Common myeloid progenitor, CD34-positive (primary cell): ENCODE data around the gene MTG2.

Experiments
- CTCF ChIA-PET: fragments of 350-600 bp; sonication (Branson Sonifier 250); formaldehyde crosslinking; loops from one replicate; lab custom pipeline; 2021; ENCODE audit warnings: antibody characterized with exemption; lab: Charles Lee
- POLR2A ChIA-PET: fragments of 350-600 bp; sonication (Branson Sonifier 250); formaldehyde crosslinking; loops from one replicate; lab custom pipeline; 2021; ENCODE audit warnings: antibody characterized with exemption; lab: Charles Lee
- DNase-seq, 3 donors: peaks; one replicate each; pipeline versions ENCODE4 v3.0.0 to v3.0.0-alpha.2; 2013
- H3K27ac ChIP-seq, 2 experiments: 1 replicate in 1 of 2; 2 replicates in 1 of 2; pipeline ENCODE4 v1.7.0; 2013; ENCODE audit warnings: inconsistent platforms in 2 of 2, low read length in 2 of 2, mild to moderate bottlenecking in 2 of 2, low read depth in 1 of 2, moderate library complexity in 1 of 2; ENCODE audit not compliant: severe bottlenecking in 2 of 2, insufficient read depth in 1 of 2, poor library complexity in 1 of 2
- H3K27me3 ChIP-seq, 5 experiments: replicated peaks in 2 of 5; 1 replicate in 3 of 5; 2 replicates in 2 of 5; pipeline versions ENCODE4 v1.6.1 to v1.7.0; 2013; ENCODE audit warnings: low read length in 4 of 5, mild to moderate bottlenecking in 2 of 5, moderate library complexity in 2 of 5, inconsistent platforms in 1 of 5; ENCODE audit not compliant: insufficient read depth in 5 of 5, control insufficient read depth in 4 of 5
- H3K36me3 ChIP-seq, 4 experiments: 1 replicate in 2 of 4; 2 replicates in 2 of 4; pipeline versions ENCODE4 v1.6.1 to v1.7.0; 2013; ENCODE audit warnings: low read length in 3 of 4, control low read depth in 1 of 4, mild to moderate bottlenecking in 1 of 4; ENCODE audit not compliant: control insufficient read depth in 4 of 4, insufficient read depth in 4 of 4
- H3K4me1 ChIP-seq, 4 experiments: 1 replicate in 3 of 4; 2 replicates in 1 of 4; pipeline versions ENCODE4 v1.6.1 to v1.7.1; 2013; ENCODE audit warnings: low read length in 3 of 4, mild to moderate bottlenecking in 3 of 4, control low read depth in 1 of 4, inconsistent platforms in 1 of 4, moderate library complexity in 1 of 4; ENCODE audit not compliant: control insufficient read depth in 4 of 4, insufficient read depth in 4 of 4; ENCODE audit errors: control extremely low read depth in 1 of 4
- H3K4me3 ChIP-seq, 7 experiments: 1 replicate in 4 of 7; 2 replicates in 3 of 7; pipeline versions ENCODE4 v1.5.1 to v1.7.0; 2013; ENCODE audit warnings: mild to moderate bottlenecking in 7 of 7, low read length in 6 of 7, moderate library complexity in 6 of 7, inconsistent platforms in 2 of 7, low read depth in 2 of 7, control low read depth in 1 of 7; ENCODE audit not compliant: insufficient read depth in 4 of 7, control insufficient read depth in 1 of 7; ENCODE audit errors: extremely low read depth in 1 of 7
- H3K9me3 ChIP-seq, 5 experiments: 1 replicate in 4 of 5; 2 replicates in 1 of 5; pipeline versions ENCODE4 v1.6.1 to v1.7.1; 2013; ENCODE audit warnings: low read length in 4 of 5, mild to moderate bottlenecking in 2 of 5, inconsistent platforms in 1 of 5, low read depth in 1 of 5, moderate library complexity in 1 of 5; ENCODE audit not compliant: control insufficient read depth in 4 of 5, insufficient read depth in 2 of 5; ENCODE audit errors: control extremely low read depth in 1 of 5
- WGBS: methylation state at CpG from one replicate; pipeline ENCODE4 v1.1.5; 2013; ENCODE audit not compliant: insufficient coverage; 5-methylcytosine and 5-hydroxymethylcytosine counted together

The MTG2 gene

GRCh38 chr20:62171245-62171644, 11.6 kb upstream of the MTG2 start:
- Histone ChIP-seq H3K27ac (no peak overlapping the region), H3K9me3 (no peaks in the 10 kb centered on the region), H3K4me1 (no peaks in the 10 kb centered on the region), H3K36me3 (peaks cover 8 to 49% (median 35%) of the 10 kb centered on the region in 4 experiments), H3K4me3 (no peak overlapping the region), H3K27me3 (no peaks in the 10 kb centered on the region)
- DNase-seq: no peak
- POLR2A ChIA-PET: interaction anchor here (1.7 kb wide), 1 partner anchor 8 kb away, joined by 6 read pairs; no protein-coding TSS in a partner anchor
- CTCF ChIA-PET: interaction anchor here (1.0 kb wide), 1 partner anchor 14 kb away, joined by 6 read pairs; no protein-coding TSS in a partner anchor
- WGBS: 94% methylated on average over 5 of the region's 8 CpGs

- H3K27ac ChIP-seq: no peak overlapping the region
- WGBS: 97% methylated on average over 11 of the region's 18 CpGs
- H3K36me3 ChIP-seq: peaks cover 8 to 50% (median 35%) of the 10 kb centered on the region in 4 experiments
- H3K9me3 ChIP-seq: no peaks in the 10 kb centered on the region
- no peaks in the 10 kb centered on the region for H3K4me1 ChIP-seq
- no peaks in the 10 kb centered on the region for H3K27me3 ChIP-seq
- ChIA-PET CTCF (no interaction called here), POLR2A (interaction anchor here (0.6 to 1.7 kb wide), 2 partner anchors 10 to 133 kb away, joined by 3 to 6 read pairs; no protein-coding TSS in a partner anchor)
- H3K4me3 ChIP-seq: no peak overlapping the region
- DNase-seq: no peak
Measured at GRCh38 chr20:62172666-62173065, 10.2 kb upstream of the MTG2 start.

- ChIA-PET POLR2A (no interaction called here), CTCF (interaction anchor here (0.7 to 0.8 kb wide), 2 partner anchors 50 to 164 kb away, joined by 3 read pairs; no protein-coding TSS in a partner anchor)
- Histone ChIP-seq H3K4me3 (no peak overlapping the region), H3K4me1 (no peaks in the 10 kb centered on the region), H3K36me3 (peaks cover 8 to 43% (median 30%) of the 10 kb centered on the region in 4 experiments), H3K27ac (no peak overlapping the region), H3K9me3 (no peaks in the 10 kb centered on the region), H3K27me3 (no peaks in the 10 kb centered on the region)
- DNase-seq: no peak
- 97% methylated on average over 25 of the region's 28 CpGs for WGBS
Measured at GRCh38 chr20:62174021-62174804, 8.6 kb upstream of the MTG2 start.

- ChIA-PET POLR2A (no interaction called here), CTCF (interaction anchor here (0.7 to 0.8 kb wide), 2 partner anchors 51 to 165 kb away, joined by 3 read pairs; no protein-coding TSS in a partner anchor)
Measured at GRCh38 chr20:62174870-62175624, 7.8 kb upstream of the MTG2 start.

GRCh38 chr20:62175711-62176110, 7.1 kb upstream of the MTG2 start:
- Histone ChIP-seq H3K36me3 (peaks cover 8 to 50% (median 27%) of the 10 kb centered on the region in 4 experiments), H3K4me1 (no peaks in the 10 kb centered on the region), H3K27ac (no peak overlapping the region), H3K27me3 (no peaks in the 10 kb centered on the region), H3K9me3 (no peaks in the 10 kb centered on the region), H3K4me3 (no peak overlapping the region)
- DNase-seq: no peak
- CTCF ChIA-PET: no interaction called here
- POLR2A ChIA-PET: no interaction called here
- 98% methylated on average over 7 of the region's 10 CpGs for WGBS

More at GRCh38 chr20:62174870-62175624, 7.8 kb upstream of the MTG2 start:
- Histone ChIP-seq H3K9me3 (no peaks in the 10 kb centered on the region), H3K27me3 (no peaks in the 10 kb centered on the region), H3K4me3 (no peak overlapping the region), H3K36me3 (peaks cover 8 to 49% (median 29%) of the 10 kb centered on the region in 4 experiments), H3K27ac (no peak overlapping the region), H3K4me1 (no peaks in the 10 kb centered on the region)
- no peak for DNase-seq
- 98% methylated on average over 22 of the region's 26 CpGs for WGBS

- H3K9me3 ChIP-seq: no peaks in the 10 kb centered on the region
- no peak for DNase-seq
- no peak overlapping the region for H3K27ac ChIP-seq
- no peak overlapping the region for H3K4me3 ChIP-seq
- CTCF ChIA-PET: interaction anchor here (1.4 kb wide), 1 partner anchor 10 kb away, joined by 4 read pairs; no protein-coding TSS in a partner anchor
- H3K36me3 ChIP-seq: peaks cover 8 to 50% (median 27%) of the 10 kb centered on the region in 4 experiments
- WGBS: 96% methylated on average over 14 of the region's 15 CpGs
- no peaks in the 10 kb centered on the region for H3K27me3 ChIP-seq
- POLR2A ChIA-PET: no interaction called here
- peaks cover under 1 to 4% (median 3%) of the 10 kb centered on the region in 4 experiments for H3K4me1 ChIP-seq
Measured at GRCh38 chr20:62176866-62177265, 6.0 kb upstream of the MTG2 start.
